ENCODE data around the gene HSPA4.
"Not testable (repeated sequence)": the region's sequence is repeated elsewhere in the genome, so short reads cannot be mapped to it uniquely, and the experiment has no call there.

- TF ChIP-seq CTCF, POLR2A (IDR thresholded peaks at IDR 0.05): not testable (repeated sequence)
Measured at GRCh38 chr5:133133241-133133640, 81.4 kb downstream of the HSPA4 start.

All from adrenal gland (tissue), 5 donors.